Kidney (tissue), 14 donors: Measurements from ENCODE around the gene THTPA. TPM values are rescaled to one million over a fixed set of nuclear protein-coding genes. Genes with fewer than 3 reads are reported as not detected.

ENCODE experiments used
- DNase-seq, 5 donors: peaks; one replicate each; pipeline ENCODE4 v3.0.0-alpha.2; 2013 to 2020
- FAIRE-seq: peaks from 2 replicates; lab custom pipeline; 2012; peaks lifted over from hg19 to GRCh38; lab: Jason Lieb, UNC
- H3K27ac ChIP-seq, 2 donors: one replicate each; pipeline ENCODE4 v1.7.0; 2013; ENCODE audit warnings: low read depth in 2 of 2, low read length in 2 of 2, inconsistent platforms in 1 of 2
- H3K27me3 ChIP-seq: one replicate; pipeline ENCODE4 v1.7.1; 2013; ENCODE audit warnings: low read length, inconsistent platforms; ENCODE audit not compliant: control insufficient read depth, insufficient read depth
- H3K36me3 ChIP-seq, 3 donors: one replicate each; pipeline versions ENCODE4 v1.7.0 to v1.7.1; 2013; ENCODE audit warnings: low read length in 3 of 3, control low read depth in 1 of 3, inconsistent platforms in 1 of 3; ENCODE audit not compliant: insufficient read depth in 3 of 3, control insufficient read depth in 2 of 3
- H3K4me1 ChIP-seq, 3 donors: one replicate each; pipeline versions ENCODE4 v1.7.0 to v1.7.1; 2013; ENCODE audit warnings: low read length in 3 of 3, inconsistent platforms in 1 of 3, low read depth in 1 of 3; ENCODE audit not compliant: control insufficient read depth in 2 of 3, insufficient read depth in 2 of 3
- H3K4me3 ChIP-seq, 3 donors: one replicate each; pipeline versions ENCODE4 v1.7.0 to v1.8.1; 2013; ENCODE audit warnings: low read length in 3 of 3, control low read depth in 1 of 3, inconsistent platforms in 1 of 3
- H3K9ac ChIP-seq, 3 donors: one replicate each; pipeline versions ENCODE4 v1.7.0 to v1.7.1; 2013; ENCODE audit warnings: low read length in 3 of 3, control low read depth in 1 of 3, inconsistent platforms in 1 of 3
- H3K9me3 ChIP-seq, 3 donors: one replicate each; pipeline versions ENCODE4 v1.7.0 to v1.7.1; 2013; ENCODE audit warnings: low read length in 3 of 3, control low read depth in 1 of 3, inconsistent platforms in 1 of 3; ENCODE audit not compliant: control insufficient read depth in 2 of 3, insufficient read depth in 1 of 3
- intact Hi-C: fragments of 100-400 bp; cut with DNase I; formaldehyde crosslinking; loops from one replicate; pipeline ENCODE4 v1.11.1; 2022
- polyA plus RNA-seq: library from polyadenylated mRNA; stranded (reverse); fragments of 350-450 nt; fragmentation: Illumina TruSeq; extraction: RNeasy Lipid Tissue Mini Kit (QIAGEN cat#74804); gene quantifications from one replicate; pipeline ENCODE4 v1.2.3, GENCODE V29; 2014; ENCODE audit warnings: low read depth, low replicate concordance; ENCODE audit not compliant: insufficient read depth
- total RNA-seq: library from RNA; stranded (reverse); fragmentation: NEBNext Ultra II Directional; extraction: Animal tissue kit (Norgen Biotek cat#: 25700); gene quantifications from one replicate; pipeline ENCODE4 v1.2.1, GENCODE V29; 2021
- TF ChIP-seq, protein P1 (sequence below): IDR thresholded peaks from 3 replicates; pipeline ENCODE4 v1.5.1; 2012; ENCODE audit warnings: mild to moderate bottlenecking, moderate library complexity, borderline replicate concordance; ENCODE audit not compliant: insufficient read depth; ENCODE audit errors: extremely low read depth
- donor health status: control.
- donor health status: control.
- donor health status: control.
- donor health status: control.
- donor health status: control.
- donor health status: DM: yes; HTN: yes; CAD: no.
- donor health status: Normal renal cell carcinoma (clear cell type).

The THTPA gene
- total and polyA plus RNA-seq, 2 donors from 2014 or later: 24.4 to 38.4 TPM

DNA sequence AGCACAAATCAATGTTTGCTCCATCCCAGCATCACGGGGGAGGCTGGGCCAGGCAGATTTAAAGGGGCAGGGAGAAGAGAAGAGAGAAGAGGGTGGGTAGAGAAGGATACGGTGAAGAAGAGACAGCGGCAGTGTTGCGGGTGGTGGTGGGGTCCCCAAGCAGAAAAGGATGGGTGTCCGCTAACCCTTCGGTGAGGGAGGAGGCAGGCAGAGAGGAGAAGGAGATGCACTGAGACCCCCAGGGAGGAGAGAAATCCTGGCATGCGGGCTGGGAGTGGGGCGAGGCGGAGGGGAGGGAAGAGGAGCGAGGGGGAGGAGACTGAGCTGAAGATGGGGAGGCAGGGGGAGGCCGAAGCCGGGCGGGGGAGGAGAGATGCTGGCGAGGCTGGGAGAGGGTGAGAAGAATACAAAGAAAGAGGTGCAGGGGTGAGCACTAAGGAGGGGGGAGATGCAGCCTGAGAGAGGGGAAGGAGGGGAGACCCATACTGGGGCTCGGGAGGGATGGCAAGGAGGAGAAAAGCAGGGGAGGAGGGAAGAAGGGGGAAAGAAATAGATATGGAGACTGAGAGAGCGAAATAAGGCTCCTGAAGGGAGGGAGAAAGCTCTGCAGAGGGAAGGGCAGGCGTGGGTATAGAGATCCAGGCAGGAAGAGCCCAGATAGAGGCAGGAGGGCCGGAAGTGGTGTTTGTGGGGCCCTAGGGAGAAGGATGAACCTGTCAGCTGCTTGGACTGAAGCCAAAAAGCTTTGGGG is 22.7 kb downstream of the THTPA start, which contains the start of gene JPH4:
TSS of gene JPH4 (minus strand) at position 231 of the 751 bp plus-strand sequence. CDS start 1,337 bp downstream, outside the sequence.
- TF ChIP-seq, protein P1, sequence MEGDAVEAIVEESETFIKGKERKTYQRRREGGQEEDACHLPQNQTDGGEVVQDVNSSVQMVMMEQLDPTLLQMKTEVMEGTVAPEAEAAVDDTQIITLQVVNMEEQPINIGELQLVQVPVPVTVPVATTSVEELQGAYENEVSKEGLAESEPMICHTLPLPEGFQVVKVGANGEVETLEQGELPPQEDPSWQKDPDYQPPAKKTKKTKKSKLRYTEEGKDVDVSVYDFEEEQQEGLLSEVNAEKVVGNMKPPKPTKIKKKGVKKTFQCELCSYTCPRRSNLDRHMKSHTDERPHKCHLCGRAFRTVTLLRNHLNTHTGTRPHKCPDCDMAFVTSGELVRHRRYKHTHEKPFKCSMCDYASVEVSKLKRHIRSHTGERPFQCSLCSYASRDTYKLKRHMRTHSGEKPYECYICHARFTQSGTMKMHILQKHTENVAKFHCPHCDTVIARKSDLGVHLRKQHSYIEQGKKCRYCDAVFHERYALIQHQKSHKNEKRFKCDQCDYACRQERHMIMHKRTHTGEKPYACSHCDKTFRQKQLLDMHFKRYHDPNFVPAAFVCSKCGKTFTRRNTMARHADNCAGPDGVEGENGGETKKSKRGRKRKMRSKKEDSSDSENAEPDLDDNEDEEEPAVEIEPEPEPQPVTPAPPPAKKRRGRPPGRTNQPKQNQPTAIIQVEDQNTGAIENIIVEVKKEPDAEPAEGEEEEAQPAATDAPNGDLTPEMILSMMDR: no peak
- no peak within 1 kb of the TSS for H3K9ac ChIP-seq
- no peaks in the 10 kb centered on the region for H3K9me3 ChIP-seq
- peak within 1 kb of the TSS in 1 of 3 donors; percentile 39 for H3K4me3 ChIP-seq
- no peaks in the 10 kb centered on the region for H3K36me3 ChIP-seq
- peaks cover 9% of the 10 kb centered on the region for H3K27me3 ChIP-seq
- H3K4me1 ChIP-seq: peaks cover 0 to 2% (median 0%) of the 10 kb centered on the region in 3 donors
- intact Hi-C loops: no loop called here
- H3K27ac ChIP-seq: no peak within 1 kb of the TSS
- FAIRE-seq (no peak), DNase-seq (peak in 4 of 5 donors; percentile 77 to 88 (median 82))

DNA sequence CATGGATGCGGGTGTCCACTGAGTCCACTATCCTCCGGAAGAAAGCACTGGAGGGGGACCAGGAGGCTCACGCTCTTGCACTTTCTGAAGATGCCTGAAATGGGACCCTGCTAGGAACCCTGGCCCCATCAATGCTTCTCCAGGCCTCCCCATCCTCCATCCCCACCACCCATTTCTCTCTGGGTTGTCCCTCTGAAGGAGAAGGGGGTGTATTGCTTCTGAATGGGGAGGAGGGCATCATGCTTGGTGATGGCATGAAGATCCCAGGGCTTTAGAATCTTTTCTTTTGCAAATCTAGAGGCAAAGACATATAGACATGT is 23.2 kb downstream of the THTPA start:
- Histone ChIP-seq H3K36me3 (no peaks in the 10 kb centered on the region), H3K9ac (no peak overlapping the region), H3K9me3 (no peaks in the 10 kb centered on the region), H3K27ac (no peak overlapping the region), H3K4me3 (no peak overlapping the region), H3K4me1 (peaks cover 0 to 2% (median 0%) of the 10 kb centered on the region in 3 donors), H3K27me3 (peaks cover 9% of the 10 kb centered on the region)
- intact Hi-C loops: no loop called here
- no peak for DNase-seq
- TF ChIP-seq, protein P1: no peak
- FAIRE-seq: no peak

DNA sequence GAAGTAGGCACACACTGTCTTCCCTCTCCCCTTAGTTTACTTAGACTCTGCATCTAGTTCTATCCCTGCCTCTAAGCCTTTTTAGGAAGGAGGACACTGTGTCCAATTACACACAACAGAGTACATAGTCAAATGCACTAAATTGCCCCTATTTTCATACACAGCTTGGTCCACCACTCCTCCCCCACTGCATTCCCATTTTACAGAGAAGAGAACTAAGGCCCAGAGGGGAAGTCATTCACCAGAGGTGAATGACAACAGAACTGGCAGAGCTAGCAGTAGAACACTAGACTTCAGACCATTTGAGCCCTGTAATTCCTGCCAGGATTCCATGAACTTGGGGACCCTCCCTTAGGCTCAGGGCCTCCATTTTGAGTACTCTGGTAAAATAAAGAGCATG is 23.7 kb downstream of the THTPA start:
- Histone ChIP-seq H3K27ac (no peak overlapping the region), H3K9ac (no peak overlapping the region), H3K27me3 (peaks cover 9% of the 10 kb centered on the region), H3K4me3 (no peak overlapping the region), H3K9me3 (no peaks in the 10 kb centered on the region), H3K36me3 (no peaks in the 10 kb centered on the region), H3K4me1 (peaks cover 0 to 2% (median 0%) of the 10 kb centered on the region in 3 donors)
- DNase-seq (no peak), FAIRE-seq (no peak)
- intact Hi-C loops: no loop called here
- TF ChIP-seq, protein P1: no peak
